ENCODE data around the gene NRL.

GRCh38 chr14:24122416-24122815 is 7.7 kb upstream of the NRL start:
- TF ChIP-seq CTCF (IDR thresholded peaks at IDR 0.05) (no peak), EZH2 (IDR thresholded peaks at IDR 0.05) (no peak)
